ENCODE results near the gene OPN3.

OPN3 gene

DNA sequence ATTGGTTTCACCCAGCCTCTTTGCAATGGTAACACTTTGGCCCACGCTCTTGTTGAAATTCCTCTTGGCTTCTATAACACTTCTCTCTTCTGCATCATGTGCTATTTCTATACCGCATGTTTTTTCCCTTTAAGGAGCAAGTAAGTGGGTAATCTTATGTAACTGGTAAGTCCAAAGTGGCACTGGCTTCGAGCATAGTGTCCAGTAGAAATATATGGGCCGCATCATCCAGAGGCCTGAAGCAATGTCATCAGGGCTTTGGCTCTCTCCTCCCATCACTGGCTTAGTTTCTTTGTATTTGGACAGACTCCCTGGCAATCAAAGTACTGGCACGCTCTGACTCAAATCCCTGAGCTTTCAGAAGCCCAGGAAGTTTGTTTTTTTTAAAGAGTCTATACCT is 17.5 kb downstream of the OPN3 start:
- TF ChIP-seq, protein P1, sequence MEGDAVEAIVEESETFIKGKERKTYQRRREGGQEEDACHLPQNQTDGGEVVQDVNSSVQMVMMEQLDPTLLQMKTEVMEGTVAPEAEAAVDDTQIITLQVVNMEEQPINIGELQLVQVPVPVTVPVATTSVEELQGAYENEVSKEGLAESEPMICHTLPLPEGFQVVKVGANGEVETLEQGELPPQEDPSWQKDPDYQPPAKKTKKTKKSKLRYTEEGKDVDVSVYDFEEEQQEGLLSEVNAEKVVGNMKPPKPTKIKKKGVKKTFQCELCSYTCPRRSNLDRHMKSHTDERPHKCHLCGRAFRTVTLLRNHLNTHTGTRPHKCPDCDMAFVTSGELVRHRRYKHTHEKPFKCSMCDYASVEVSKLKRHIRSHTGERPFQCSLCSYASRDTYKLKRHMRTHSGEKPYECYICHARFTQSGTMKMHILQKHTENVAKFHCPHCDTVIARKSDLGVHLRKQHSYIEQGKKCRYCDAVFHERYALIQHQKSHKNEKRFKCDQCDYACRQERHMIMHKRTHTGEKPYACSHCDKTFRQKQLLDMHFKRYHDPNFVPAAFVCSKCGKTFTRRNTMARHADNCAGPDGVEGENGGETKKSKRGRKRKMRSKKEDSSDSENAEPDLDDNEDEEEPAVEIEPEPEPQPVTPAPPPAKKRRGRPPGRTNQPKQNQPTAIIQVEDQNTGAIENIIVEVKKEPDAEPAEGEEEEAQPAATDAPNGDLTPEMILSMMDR (IDR thresholded peaks at IDR 0.05; ENCODE audit: low read depth, low read length): no peak
- Histone ChIP-seq H3K36me3 (0 out of 2 replicates have a peak, but pooled peaks cover 3% of the 10 kb centered on the region), H3K4me1 (no peaks in the 10 kb centered on the region), H3K9me3 (no peaks in the 10 kb centered on the region), H3K4me3 (ENCODE audit: low read depth, low read length) (no peak overlapping the region), H3K27me3 (no peaks in the 10 kb centered on the region)
- no peak for DNase-seq

DNA sequence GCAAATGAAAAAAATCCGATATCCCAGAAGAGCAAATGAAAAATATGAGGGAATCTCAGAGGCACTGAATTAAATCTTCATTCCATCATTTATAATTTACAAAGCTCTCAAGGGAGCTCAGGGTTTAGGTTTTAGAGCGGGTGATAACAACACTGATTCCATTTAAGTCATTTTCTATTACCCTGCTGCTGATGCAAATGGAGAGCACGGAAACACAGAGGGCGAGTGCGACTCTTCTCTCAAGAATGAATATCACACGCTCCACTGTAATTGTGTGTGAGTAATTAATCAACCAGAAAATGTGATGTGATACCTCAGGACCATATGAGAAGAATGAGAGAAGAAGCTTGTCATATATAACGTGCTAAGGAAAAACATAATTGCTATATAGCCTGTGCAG is 22.7 kb downstream of the OPN3 start:
- Histone ChIP-seq H3K4me1 (no peaks in the 10 kb centered on the region), H3K36me3 (no peaks in the 10 kb centered on the region), H3K4me3 (ENCODE audit: low read depth, low read length) (no peak overlapping the region), H3K27me3 (no peaks in the 10 kb centered on the region), H3K9me3 (no peaks in the 10 kb centered on the region)
- TF ChIP-seq, protein P1 (IDR thresholded peaks at IDR 0.05; ENCODE audit: low read depth, low read length): no peak
- DNase-seq: no peak

DNA sequence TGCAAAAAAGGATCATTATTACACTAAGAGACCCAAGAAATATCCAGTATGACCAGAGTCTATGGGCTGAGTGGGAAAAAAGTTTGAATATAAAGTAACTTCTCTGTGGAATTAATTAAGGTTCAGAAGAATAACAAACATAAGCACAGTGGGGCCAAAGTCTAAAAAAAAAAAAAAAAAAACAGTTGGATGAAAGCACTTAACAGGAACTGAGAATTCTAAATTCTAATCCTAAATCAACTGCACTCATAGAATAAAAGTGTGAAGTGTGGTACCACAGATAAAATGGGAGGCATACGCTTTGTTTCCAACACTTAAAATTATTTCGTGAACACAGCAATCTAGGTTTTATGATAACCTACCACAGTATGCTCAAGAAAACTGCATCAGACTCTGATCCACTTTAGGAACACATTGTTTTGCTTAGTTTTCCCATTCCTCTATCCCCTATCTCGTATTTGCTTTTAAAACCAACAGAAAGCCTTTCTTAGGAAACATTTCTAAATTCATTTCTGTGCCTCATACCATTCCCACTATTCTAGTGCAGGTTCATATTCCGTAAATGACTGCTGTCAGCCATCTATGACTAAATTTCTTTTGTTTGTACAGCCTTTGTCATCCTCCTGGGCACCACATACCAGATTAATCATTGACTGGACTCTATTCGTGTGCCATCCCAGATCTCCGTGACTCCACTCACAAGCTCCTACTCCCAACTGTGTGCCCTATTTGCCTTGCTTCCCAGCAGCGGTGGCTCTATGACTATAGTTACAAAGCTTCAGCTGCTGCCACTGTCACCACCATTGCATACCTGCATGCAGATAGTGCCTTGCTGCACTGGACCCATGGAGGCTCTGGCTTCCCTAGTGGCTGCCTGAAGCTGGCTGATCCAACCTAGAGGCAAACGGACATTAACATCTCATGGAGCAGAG is 24.9 kb downstream of the OPN3 start:
- H3K4me3 ChIP-seq (ENCODE audit: low read depth, low read length): no peak overlapping the region
- no peaks in the 10 kb centered on the region for H3K27me3 ChIP-seq
- H3K36me3 ChIP-seq: no peaks in the 10 kb centered on the region
- H3K4me1 ChIP-seq: no peaks in the 10 kb centered on the region
- no peak for DNase-seq
- TF ChIP-seq, protein P1 (IDR thresholded peaks at IDR 0.05; ENCODE audit: low read depth, low read length): no peak
- H3K9me3 ChIP-seq: no peaks in the 10 kb centered on the region

DNA sequence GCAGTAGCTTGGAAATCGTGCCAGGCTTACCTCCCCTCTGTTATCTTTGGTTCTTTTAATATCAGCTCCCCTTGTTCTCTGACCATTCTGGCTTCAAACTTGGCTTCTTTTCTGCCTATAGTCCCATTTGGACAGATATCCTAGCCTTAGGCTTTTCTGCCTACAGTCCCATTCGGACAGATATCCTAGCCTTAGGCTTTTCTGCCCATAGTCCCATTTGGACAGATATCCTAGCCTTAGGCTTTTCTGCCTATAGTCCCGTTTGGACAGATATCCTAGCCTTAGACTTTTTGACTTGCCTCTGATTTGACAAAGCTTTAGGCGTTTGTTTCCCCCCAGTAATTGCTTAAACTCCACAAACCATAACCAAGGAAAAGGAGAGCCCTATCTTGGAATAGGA is 25.6 kb downstream of the OPN3 start:
- H3K27me3 ChIP-seq: no peaks in the 10 kb centered on the region
- no peaks in the 10 kb centered on the region for H3K4me1 ChIP-seq
- H3K4me3 ChIP-seq (ENCODE audit: low read depth, low read length): no peak overlapping the region
- no peaks in the 10 kb centered on the region for H3K36me3 ChIP-seq
- no peak for DNase-seq
- H3K9me3 ChIP-seq: no peaks in the 10 kb centered on the region
- TF ChIP-seq, protein P1 (IDR thresholded peaks at IDR 0.05; ENCODE audit: low read depth, low read length): no peak

DNA sequence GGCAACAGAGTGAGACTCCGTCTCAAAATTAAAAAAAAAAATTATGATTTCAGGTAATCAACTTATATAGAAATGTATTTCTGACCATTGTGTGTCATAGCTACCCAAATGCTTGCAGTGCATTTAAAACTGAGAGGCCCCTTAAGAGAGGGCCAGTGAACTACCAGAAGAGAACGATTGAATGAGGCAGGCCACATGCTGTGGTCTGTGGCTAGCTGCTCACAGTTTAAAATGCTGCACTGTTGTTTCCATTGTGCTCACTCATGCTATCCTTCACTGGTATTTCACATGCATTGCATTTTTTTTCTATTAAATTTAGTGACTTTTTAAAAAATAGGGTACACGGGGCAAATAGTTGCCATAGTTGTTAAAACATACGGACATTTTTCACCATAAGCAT is 26.0 kb downstream of the OPN3 start:
- DNase-seq: no peak
- Histone ChIP-seq H3K4me1 (no peaks in the 10 kb centered on the region), H3K9me3 (no peaks in the 10 kb centered on the region), H3K27me3 (no peaks in the 10 kb centered on the region), H3K4me3 (ENCODE audit: low read depth, low read length) (no peak overlapping the region), H3K36me3 (no peaks in the 10 kb centered on the region)
- TF ChIP-seq, protein P1 (IDR thresholded peaks at IDR 0.05; ENCODE audit: low read depth, low read length): no peak

Measured in BE2C (cell line).